IPS-NIHi11 (cell line): ENCODE data around the gene CHODL.

Experiments used
- DNase-seq: peaks from one replicate; pipeline ENCODE4 v3.0.0; 2012; ENCODE audit warnings: mixed read lengths, low spot score

The CHODL gene

DNA sequence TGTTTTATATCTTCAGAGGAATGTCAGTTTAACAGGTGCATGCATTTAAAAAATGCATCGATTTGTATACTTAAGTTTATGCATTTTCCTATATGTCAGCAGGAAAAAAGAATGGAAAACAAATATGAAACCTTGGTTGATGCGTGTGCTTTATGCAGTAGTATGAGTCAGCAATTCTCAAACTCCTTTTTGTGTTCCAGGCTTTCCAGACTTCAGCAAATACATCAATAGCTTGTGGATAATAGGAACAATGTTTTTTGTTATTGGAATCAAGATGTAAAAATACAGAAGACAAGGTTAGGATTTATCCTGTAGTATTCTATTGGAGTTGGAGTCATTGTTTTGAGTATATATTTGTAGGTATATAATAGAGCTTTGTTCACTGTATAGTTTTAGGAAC lies 45.2 kb downstream of the CHODL start:
- no peak for DNase-seq

DNA sequence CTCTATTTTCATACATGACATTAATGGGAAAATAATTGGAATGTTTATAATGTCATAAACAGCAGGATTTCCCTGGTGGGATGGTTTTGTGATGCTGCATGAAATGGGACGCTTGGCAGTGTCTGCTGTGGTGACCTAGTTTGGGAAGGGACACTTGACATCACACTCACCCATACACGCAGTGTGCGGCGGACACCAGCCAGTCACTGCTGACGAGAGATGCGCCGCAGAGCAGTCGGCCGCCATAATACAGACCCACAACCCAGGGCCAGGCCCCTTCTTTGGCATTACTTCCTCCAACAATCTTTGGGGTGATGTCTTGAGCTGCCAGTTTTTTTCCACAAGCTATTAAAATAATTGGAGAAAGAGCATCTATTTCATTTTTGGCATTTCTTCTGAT lies 49.5 kb downstream of the CHODL start:
- DNase-seq, result no peak

GRCh38 chr21:18298228-18298627 lies 53.6 kb downstream of the CHODL start:
- DNase-seq, result peak; percentile 14
